K562 (cell line): ENCODE measurements around the gene CCNK. TPM values are rescaled to one million over a fixed set of nuclear protein-coding genes. Genes with fewer than 3 reads are reported as not detected.

Experiments used
- BCLAF1 ChIP-seq, 2 experiments: fragments of 450-650 bp in 1 of 2; IDR thresholded peaks; 2 replicates each; pipeline ENCODE4 v1.6.1; 2011 to 2017; ENCODE audit warnings: low read depth in 2 of 2, antibody characterized with exemption in 1 of 2, borderline replicate concordance in 1 of 2, low read length in 1 of 2, mild to moderate bottlenecking in 1 of 2, mixed read lengths in 1 of 2; ENCODE audit not compliant: control insufficient read depth in 1 of 2
- ZBTB11 ChIP-seq, 3 experiments: fragments of 200-800 bp in 1 of 3; fragments of 250-450 bp in 1 of 3; fragments of 450-650 bp in 1 of 3; sonication (Bioruptor Pico) in 1 of 3; sonication (Bioruptor generic) in 1 of 3; formaldehyde crosslinking in 1 of 3; IDR thresholded peaks; 2 replicates each; pipeline versions ENCODE4 v1.6.1 to v1.8.0; 2016 to 2022; ENCODE audit warnings: mild to moderate bottlenecking in 2 of 3, missing genetic modification characterization in 2 of 3, missing compliant biosample characterization in 1 of 3, moderate library complexity in 1 of 3
- polyA plus RNA-seq, 8 experiments: library from polyadenylated mRNA; depleted of rRNA in 4 of 8; stranded (reverse) in 5 of 8; unstranded in 3 of 8; fragments of >200 nt; fragmentation: Nextera tagmentation in 2 of 8; fragmentation: Illumina TruSeq in 1 of 8; extraction: Ambion mirVana in 2 of 8; extraction: Trizol in 1 of 8; gene quantifications; 2 replicates each; pipeline versions ENCODE4 v1.2.1 to v1.2.3, GENCODE V29; 2011 to 2014; ENCODE audit warnings: inconsistent platforms in 1 of 8, missing spikeins in 1 of 8
- total RNA-seq, 7 experiments: library from RNA; depleted of rRNA in 6 of 7; stranded (reverse); fragments of >200 nt in 6 of 7; fragmentation: Illumina TruSeq in 2 of 7; extraction: Trizol in 2 of 7; gene quantifications; 2 replicates each; pipeline versions ENCODE4 v1.2.1 to v1.2.3, GENCODE V29; 2011 to 2021; ENCODE audit warnings: low replicate concordance in 1 of 7

CCNK gene
- total and polyA plus RNA-seq, 9 of the 15 experiments (the other 6 are each of a cell fraction or from before 2014, with no cell fraction given): 5.8 to 84.2 (median 16.4) TPM

GRCh38 chr14:99543985-99544384 lies 62.8 kb downstream of the CCNK start (continued):
- TF ChIP-seq ZBTB11 (CRISPR knock-in tag; IDR thresholded peaks at IDR 0.05) (no peak), BCLAF1 (IDR thresholded peaks at IDR 0.05; ENCODE audit: borderline replicate concordance in 1 of 2, control insufficient read depth in 1 of 2, low read depth in 2 of 2, low read length in 1 of 2) (no peak)
